Left forelimb (tissue), 1 donor: ENCODE measurements around the gene DCDC1.

Experiments used
- DNase-seq: peaks from one replicate; pipeline ENCODE4 v3.0.0-alpha.2; 2018; ENCODE audit warnings: low spot score

The DCDC1 gene

DNA sequence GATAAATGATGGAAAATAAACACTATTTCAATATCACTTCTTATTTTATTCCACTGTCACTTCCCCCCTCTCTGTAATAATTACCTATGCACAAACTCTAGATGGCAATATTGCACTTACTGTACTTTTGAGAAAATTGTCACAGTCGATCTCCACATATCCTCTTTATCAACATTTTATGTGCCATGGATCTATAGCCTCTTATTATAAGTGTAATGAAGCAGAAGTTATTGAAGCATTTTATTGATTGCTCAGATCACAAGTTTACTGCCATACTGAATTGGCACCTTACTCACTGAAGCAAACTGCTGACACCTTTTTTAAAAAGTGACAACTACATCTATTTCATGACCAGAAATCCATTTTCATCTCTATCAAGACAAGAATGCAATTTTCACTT lies 133.4 kb downstream of the DCDC1 start:
- DNase-seq, result no peak

DNA sequence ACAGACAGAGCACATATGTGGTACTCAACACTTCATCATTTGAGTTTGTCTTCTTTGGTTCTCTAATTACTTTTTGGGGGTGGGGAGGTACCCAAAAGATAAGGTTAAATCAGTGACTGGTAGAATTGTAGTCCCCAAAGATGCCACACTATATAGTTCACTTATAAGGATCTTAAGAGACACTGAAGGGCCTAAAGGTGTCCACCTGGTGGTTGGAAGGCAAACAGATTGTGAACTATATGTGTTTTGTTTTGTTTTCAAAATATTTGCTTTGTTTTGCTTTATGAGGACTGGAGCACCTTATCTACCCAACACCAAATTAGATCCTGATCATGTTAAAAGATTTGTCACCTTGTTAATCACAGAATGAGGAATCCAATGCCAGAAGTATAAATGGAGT lies 136.1 kb downstream of the DCDC1 start:
- DNase-seq, result no peak

DNA sequence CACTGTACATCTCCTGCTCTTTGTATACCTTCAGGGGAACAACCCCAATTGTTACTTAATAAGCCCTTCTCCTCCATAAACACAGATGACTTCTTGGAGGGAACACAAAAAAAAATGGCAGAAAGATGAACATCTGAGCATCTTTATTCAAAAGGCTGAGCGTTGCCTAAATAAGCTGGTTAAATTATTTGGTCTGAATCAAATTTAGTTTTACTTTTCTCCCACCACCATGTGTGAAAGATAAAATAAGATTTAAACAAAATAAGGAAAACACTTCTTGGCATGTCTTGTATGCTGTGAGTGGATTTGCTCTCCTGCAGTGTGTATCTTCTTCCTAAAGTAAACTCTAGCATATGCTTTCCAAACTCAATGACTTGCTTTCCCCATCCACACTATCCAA lies 137.9 kb downstream of the DCDC1 start:
- DNase-seq, result no peak

DNA sequence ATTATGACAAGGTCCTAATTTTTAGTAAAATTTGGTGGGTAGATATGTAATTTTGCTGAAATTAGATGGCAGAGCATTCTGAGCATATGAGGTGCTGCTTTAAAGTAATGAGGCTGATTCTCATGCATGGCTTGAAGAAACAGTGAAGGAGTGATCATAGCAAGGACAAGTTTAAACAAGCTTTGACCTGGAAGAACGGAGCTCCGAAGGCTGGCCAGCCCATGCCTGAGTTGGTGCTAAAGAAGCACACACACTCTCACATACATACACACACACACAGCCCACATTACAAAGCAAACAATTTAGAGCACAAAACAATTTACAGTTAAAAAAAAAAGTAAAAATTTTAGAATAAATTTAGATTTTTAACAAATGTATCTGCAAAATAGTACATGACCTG lies 150.7 kb downstream of the DCDC1 start:
- no peak for DNase-seq

DNA sequence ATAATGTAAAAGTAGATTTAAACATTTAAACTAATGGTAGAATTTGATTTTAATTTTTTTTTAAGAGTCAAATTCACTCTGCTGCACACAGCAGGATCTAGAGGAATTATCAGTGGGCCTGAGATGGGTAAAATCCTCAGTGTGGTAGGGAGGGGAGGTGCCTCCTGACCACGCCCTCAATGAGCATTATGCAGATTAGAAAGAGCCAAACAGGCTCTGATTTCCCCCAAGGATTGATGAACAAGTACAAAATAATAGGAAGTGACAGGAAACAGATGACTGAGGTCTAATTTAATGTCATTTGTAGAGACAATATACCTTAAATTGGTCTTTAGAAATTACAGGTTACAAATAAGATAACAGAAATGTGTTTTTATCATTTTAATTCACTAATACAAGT lies 155.2 kb downstream of the DCDC1 start:
- no peak for DNase-seq

DNA sequence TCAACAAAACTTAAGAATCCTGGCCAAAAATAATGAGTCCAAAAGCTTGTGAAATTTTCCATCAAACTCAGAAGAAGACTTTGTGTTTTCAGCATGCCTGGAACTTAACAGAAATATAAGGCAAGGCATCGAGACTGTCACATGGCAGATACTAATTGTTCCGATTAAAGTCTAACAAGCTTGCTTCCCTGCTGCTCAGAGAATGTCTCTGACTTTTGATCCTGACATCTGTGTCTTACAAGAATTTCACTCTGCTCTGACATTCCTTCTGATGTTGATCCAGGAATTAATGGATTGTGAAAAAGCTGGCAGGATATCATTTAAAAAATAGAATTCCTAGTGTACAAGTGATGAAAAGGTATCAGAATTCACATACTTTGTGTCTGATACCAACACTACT lies 170.2 kb downstream of the DCDC1 start:
- DNase-seq, result no peak

DNA sequence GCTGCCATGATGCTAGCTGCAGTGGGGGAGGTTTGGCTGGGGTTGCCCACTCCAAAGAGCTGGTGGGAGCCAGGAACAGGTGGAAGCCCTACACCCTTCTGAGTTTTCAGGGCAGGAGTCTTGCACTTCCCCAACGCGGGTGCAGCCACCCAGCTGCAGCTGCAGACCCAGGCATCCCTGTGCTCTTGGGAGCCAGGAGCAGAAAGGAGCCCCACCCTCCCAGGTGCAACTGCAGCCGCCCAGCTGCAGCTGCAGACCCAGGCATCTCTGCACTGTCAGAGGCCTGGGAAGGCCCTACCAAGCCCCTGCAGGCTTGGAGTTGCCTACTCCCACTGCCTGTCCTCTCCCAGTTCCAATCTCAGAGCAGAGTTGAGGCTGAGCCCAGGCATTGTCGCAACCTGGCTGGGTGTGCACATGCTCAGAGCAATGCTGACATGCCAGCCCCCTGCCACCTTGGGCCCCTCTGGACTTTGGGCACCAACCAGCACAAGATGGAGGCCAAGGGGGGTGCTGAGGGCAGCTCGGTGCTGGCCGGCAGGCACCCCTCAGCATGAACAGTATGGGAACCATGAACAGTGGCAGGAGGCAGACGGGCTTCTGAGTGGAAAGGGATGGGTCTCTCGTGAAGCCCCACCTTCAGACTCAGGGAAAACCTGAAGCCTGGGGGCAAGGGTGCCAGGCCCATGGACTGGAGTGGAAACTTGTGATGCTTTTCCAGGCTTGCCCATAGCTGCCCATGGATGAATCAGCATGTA lies 195.4 kb downstream of the DCDC1 start:
- DNase-seq, result no peak

DNA sequence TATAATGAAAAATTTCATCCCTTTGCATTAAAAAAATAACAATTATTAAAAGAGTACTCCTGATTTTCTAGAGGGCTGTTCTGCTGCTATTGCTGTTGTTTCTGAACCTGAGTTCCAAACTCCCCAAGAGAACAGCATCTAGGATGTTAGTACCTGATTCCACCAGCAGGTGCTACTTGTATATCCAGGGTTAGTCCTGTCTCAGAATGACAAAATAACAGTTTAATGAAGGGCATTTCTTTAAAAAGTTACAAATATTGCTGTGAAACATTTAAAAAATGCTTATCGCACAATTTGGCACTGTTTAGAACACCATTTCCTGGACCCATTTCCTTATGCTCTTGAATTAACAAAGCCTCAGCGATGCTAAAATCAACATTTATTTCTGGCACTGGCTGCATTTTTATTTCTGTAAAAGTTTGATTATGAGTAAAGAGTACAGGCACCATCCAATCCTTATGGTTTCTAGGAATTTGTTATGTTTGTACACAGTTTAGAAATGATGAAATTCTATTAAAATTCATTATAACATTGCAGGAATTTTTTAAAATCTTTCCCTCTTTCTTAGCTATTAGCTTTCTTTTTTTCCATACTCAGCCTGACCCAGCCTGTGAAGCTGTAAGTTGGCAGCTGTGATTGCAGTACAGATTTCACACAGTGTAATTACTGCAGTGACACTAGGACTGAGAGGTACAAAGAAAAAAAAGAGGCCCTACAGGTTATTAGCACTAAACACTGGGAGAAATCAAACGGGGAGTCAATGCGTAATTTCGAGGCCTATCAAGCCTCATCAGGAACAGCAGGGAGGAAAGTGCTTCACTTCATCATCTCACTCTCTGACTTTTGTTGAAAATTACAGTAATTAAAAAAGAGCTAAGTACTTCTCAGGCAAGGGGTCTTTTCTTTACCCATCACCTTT lies 208.8 kb downstream of the DCDC1 start:
- DNase-seq, result no peak

DNA sequence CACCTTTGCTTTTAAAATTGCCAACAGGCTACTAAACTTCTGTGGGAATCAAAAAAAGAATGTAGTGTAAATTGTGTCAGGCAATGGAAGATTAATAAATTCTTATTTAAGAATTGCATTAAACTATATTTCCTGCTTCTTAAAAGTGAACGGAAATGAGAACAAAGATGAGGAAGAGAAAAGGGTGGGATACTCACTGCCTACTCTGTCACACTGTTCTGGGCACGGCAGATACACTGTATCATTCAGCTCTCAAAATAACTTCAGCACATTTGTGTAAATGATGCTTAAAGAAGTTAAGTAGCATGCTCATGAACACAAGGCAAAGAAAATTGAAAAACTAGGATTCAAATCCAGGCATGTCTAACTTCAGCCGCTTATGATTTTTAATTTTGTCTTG lies 218.7 kb downstream of the DCDC1 start:
- DNase-seq, result no peak

DNA sequence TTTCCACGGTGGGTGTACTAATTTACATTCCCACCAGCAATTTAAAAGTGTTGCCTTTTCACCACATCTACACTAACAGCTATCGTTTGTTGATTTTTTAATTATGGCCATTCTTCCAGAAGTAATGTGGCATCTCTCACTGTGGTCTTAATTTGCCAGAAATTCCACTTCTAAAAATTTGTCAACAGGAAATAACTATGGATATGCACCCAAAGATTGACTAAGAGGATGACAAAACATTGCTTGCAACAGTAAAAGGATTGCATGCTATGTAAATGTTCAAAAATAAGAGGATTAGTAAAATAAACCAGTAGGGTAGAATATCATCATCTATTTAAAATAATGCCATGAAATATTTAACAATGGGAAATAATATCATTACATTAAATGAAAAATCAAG lies 219.5 kb downstream of the DCDC1 start:
- no peak for DNase-seq

DNA sequence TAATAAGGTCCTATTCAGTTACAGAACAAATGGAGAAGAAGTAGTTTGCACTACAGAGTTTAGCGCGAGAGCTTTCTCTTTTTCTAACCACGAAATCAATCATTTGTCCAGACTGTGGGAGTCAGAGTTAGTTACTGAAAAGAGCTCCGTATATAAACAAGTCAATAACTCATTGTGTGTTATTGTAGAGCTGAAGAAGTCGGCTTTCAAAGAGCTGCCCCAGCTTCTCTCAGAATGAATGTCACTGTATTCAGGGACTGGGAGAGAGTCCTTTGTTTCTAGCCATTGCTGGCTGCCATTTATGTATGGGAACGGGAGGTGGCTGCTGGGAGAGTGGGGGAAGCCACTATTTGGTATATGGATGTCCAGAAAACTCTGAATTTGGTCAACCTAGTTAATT lies 227.8 kb downstream of the DCDC1 start:
- DNase-seq, result no peak

DNA sequence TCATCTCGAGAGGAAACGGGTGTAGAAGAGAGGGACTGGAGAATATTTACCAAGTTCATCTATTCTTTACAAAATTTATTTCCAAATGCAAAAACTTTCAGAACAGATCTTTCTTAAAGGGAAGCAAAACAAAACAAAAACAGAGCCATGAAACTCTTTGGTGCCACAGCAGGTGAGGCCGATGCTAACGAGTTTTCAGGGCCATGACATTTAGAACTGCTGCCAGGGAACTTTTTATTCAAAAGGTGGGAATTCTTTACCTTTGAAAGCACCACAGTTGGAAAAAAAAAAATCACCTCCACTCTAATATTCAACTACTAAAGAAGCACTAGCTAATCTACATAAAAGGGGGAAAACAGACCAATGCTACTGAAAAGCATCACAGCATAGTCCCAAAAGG lies 230.1 kb downstream of the DCDC1 start:
- no peak for DNase-seq

DNA sequence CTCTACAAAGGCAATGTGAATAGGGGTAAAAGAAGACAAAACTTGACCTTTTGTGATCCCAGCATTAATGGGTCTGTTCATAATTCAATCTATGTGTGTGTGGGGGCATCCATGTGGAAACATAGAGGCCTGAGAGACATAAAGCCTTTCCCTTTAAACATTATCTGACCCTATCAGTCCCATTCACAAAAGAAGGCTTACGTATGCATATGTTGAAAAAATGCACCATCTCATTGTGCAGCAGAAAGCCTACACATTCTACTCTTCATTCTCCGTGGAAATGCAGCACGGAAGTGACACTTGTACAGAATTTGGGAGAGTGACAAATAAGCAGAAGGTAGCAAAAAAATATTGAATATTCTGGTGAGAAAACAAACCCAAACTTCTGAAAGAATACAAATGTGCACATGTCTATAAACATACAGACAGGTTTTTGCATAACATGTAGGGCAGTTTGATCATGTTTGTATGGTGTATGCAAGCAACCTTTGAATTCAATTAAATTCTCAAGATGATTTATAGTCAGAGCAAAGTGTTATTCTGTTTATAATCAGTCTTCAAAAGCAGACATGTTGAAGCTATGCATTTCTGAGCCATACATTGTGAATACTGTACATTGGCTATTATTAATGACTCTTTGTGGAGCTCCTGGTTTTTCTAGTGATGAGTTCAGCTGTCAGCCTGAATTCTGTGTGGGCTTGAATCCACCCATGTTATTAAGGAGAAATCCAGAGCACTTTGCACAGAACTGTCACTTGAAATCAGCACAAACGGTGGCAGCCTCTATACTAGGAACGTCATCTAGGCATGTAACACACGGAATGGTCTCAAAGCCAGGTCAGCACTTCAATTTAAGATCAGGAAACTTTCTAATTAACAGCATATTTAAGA lies 236.8 kb downstream of the DCDC1 start:
- no peak for DNase-seq

DNA sequence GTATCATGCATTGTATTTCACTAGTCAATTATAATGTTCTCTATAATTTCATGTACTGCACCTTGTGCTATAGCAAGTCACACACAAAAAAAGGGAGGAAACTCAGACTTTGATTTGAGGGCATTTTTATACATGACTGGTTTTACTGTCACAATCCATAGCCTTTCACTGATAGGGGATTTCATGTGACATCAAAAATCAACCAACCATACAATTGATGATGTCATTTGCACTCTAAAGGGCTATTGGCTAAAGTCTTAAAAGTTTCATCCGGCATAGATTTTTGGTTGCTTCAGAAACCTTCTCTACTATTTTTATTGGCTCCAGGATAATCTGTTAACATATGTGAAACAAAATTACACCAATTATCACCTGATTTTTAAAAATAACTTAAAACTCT lies 237.8 kb downstream of the DCDC1 start:
- DNase-seq, result no peak

DNA sequence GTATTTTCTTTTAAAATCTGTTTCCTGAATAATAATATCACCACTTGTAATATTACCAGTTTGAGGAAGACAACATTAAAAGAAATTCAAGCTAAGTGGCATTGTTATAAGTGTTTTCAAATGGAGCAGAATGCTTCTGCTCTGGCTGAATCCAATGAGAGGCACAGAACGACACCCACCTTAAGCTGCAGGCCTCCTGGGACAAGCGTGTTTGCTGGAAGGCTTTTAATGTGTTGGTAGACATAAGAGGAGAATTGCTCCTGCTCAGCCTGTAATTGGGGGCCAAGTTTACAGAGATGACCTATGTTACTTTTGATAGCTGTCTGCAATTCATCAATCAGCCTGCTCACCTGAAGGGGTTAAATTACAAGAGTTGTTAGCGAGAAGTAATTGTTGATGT lies 242.2 kb downstream of the DCDC1 start:
- DNase-seq, result no peak

DNA sequence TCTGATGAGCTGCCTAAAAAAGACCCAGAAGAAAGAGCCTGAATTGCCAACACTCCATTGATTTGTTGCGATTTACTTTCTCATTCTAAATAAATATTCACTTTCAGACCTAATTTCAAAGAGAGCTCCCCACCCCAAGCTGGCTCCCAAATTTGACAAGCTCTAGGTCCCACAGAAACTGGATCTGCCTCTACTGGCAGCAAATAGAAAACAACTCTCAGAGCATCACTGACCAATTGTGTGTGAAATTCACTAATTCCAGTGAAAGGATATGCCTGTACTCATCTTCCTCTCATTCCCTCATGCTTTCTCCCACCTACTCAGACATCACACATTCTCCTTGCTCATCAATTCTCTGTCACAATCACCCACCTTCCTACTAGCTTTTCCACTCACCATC lies 249.1 kb downstream of the DCDC1 start:
- DNase-seq, result no peak

DNA sequence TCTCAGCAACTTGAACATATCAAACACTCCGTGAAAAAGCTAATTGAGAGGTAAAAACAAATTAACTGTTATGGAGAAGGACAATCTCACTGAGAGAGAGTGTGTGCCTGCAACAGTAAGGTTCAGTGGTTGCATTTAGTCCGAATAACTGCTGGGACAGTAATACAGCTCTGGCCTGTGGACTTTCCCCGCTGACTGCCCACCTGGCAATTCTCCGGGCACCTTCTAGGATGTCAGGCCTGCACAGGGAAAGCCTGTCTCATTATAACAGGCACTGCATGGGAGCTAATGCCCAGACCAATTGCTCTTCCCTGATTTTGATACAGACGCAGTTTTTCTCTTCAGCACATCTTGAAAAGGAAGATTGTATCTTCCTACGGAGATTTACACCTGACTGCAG lies 251.0 kb downstream of the DCDC1 start:
- no peak for DNase-seq

DNA sequence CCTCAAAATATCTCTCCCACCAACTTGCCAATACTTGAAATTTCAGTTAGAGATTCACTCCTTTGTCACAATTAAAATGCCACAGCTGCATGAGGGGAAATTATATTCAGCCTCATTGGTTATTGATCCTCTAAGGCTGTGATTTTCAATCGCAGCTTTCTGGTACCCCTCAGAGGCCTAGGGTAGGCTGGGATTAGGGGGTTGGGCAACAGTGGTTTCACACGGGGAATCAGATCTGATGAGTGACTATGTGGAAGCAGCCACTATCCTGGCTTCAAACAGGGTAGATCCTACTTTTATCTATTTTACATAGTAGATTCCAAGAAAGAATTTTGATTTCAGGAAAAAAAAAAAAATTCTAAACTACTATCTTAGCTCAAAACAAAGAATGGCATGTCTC lies 252.5 kb downstream of the DCDC1 start:
- no peak for DNase-seq

DNA sequence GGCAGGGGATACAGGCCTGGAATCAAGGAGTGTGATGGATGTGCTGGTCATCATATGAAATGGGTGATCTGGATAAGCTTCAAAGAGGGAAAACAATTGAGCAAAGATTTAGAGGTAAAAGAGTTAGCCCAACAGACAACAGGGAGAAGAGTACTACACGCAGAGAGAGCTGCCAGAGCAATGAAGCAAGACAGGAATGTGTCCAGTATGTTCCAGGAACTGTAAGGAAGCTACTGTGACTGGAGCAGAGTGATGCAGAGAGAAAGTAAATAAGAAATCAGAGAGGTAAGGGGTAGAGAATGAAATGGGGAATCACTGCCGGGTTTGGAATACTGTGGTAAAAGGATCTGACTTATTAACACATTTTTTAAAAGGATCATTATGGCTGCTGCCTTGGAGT lies 255.1 kb downstream of the DCDC1 start:
- no peak for DNase-seq

DNA sequence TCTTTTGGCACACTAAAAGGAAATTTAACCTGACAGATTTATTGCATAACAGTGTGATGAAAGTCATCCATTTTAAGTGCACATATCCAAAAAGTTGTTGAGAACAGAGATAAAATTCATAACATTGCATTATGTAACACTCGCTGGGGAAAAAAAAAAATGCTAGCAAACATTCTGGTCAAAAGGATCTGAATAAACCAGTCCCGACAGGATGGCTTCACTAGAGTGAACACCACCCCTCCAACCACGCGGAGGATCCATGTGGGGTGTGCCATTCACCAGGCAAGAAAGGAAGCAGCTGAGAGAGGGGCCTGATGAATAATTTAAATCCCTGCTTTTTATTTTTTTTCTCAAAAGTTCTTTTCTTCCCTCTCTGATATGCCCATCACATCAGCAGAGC lies 258.7 kb downstream of the DCDC1 start:
- DNase-seq, result no peak

DNA sequence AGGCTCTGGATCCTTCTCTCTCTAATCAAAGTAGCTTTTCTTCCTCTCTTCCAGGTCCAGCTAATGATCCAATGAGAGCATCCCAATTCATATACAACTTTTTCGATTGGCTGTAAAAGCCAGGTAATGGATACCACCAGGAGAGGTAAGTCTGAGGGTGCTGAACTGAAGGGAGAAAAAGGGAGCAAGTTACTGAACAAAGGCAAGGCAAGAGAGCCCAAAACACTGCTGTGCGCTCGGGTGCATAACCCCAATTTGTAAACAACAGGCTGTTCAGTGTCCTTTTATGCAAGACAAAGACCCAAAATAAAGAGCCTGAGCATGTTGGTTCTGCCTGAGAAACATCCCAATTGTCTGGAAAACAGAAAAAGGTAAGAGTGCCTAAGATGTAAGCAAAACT lies 260.1 kb downstream of the DCDC1 start:
- no peak for DNase-seq

DNA sequence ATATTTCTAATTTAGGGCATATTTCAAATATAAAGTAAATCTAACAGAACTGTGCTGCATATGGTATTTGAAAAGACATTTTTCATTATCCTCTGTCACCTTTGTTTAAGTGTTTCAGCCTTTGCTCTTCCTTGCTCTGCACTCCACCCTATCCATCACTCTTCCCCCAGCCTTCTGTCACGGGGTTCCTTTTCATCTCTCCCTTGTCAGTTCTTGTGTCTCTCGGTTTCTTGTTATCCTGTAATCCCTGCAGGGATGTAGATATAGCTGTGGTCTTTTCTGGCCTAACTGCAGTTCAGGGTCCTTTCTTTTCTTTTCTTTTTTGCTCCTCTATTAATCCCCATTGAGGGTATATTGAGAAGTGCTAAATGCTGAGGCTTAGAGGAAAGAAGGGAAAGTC lies 261.9 kb downstream of the DCDC1 start:
- DNase-seq, result no peak
